ENCODE results near the gene BCL2L11. TPM values are rescaled to one million over a fixed set of nuclear protein-coding genes. Genes with fewer than 3 reads are reported as not detected.

Gene BCL2L11
- total RNA-seq, 2 donors from 2014 or later = 4.1 to 10.4 TPM

- no peak for DNase-seq (ENCODE audit: low spot score)
These were observed 64.1 kb downstream of the BCL2L11 start for GRCh38 chr2:111184725-111185310.

GRCh38 chr2:111185361-111186022 is 64.8 kb downstream of the BCL2L11 start:
- DNase-seq (ENCODE audit: low spot score) = no peak
- intact Hi-C loops (cut with DNase I) = no loop called here

More at GRCh38 chr2:111184725-111185310, 64.1 kb downstream of the BCL2L11 start:
- intact Hi-C loops (cut with DNase I) = no loop called here

GRCh38 chr2:111186121-111186715 is 65.5 kb downstream of the BCL2L11 start:
- intact Hi-C loops (cut with DNase I) = no loop called here
- no peak for DNase-seq (ENCODE audit: low spot score)

GRCh38 chr2:111186933-111187332 is 66.2 kb downstream of the BCL2L11 start:
- no peak for DNase-seq (ENCODE audit: low spot score)
- intact Hi-C loops (cut with DNase I) = no loop called here

DNA sequence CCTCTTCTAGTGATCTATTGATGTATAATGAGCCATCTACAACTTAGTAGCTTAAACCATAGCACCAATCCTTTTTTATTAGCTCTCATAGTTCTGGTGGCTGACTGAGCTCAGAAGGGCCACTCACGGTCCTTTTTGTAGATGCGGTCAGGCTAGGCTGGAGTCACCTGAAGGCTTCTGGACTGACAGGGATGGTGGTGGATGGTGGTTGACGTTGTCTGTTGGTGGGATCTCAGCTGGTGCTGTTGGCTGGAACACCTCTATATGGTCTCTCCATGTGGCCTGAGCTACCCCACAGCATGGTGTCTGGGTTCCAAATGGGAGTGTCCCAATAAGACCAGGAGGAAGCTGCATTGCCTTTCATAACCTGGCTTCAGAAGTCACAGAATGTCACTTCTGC is 68.0 kb downstream of the BCL2L11 start:
- no peak for DNase-seq (ENCODE audit: low spot score)
- intact Hi-C loops (cut with DNase I) = no loop called here

GRCh38 chr2:111189106-111189505 is 68.4 kb downstream of the BCL2L11 start:
- intact Hi-C loops (cut with DNase I) = no loop called here
- DNase-seq (ENCODE audit: low spot score) = no peak

GRCh38 chr2:111190816-111191540 is 70.3 kb downstream of the BCL2L11 start:
- intact Hi-C loops (cut with DNase I) = no loop called here
- no peak for DNase-seq (ENCODE audit: low spot score)

GRCh38 chr2:111191877-111192276 is 71.2 kb downstream of the BCL2L11 start:
- intact Hi-C loops (cut with DNase I) = no loop called here
- no peak for DNase-seq (ENCODE audit: low spot score)

- intact Hi-C loops (cut with DNase I) = no loop called here
- no peak for DNase-seq (ENCODE audit: low spot score)
These were observed 72.2 kb downstream of the BCL2L11 start for GRCh38 chr2:111192776-111193368.

- intact Hi-C loops (cut with DNase I) = loop anchor here in 1 of 2 donors (5.0 kb wide), 1 partner anchor 173 kb away; no protein-coding TSS in a partner anchor
- no peak for DNase-seq (ENCODE audit: low spot score)
These were observed 74.3 kb downstream of the BCL2L11 start for GRCh38 chr2:111194835-111195621.

DNA sequence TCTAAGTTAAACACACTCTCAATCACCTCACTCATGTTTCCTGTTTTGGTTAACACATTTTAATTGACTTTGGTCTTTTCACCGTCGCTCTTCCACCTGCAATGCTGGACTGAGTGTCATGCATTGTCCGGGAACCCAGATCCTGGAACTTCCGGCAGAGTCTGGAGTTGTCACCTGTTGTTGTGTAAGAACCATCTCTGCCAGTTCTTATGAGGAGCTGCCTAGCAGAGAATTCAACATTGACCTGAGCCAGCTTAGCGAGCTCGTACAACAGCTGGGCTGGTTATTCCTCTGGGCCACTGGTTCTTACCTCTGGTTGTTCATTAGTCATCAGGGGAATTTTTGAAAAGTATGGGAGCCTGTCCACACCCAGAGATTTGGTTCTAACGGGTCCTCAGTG is 75.7 kb downstream of the BCL2L11 start:
- DNase-seq (ENCODE audit: low spot score) = no peak
- intact Hi-C loops (cut with DNase I) = loop anchor here in 1 of 2 donors (5.0 kb wide), 1 partner anchor 174 kb away; no protein-coding TSS in a partner anchor

GRCh38 chr2:111198701-111199100 is 78.0 kb downstream of the BCL2L11 start:
- no peak for DNase-seq (ENCODE audit: low spot score)
- intact Hi-C loops (cut with DNase I) = loop anchor here in 1 of 2 donors (5.0 kb wide), 1 partner anchor 176 kb away; no protein-coding TSS in a partner anchor

GRCh38 chr2:111199840-111200239 is 79.1 kb downstream of the BCL2L11 start:
- no peak for DNase-seq (ENCODE audit: low spot score)
- intact Hi-C loops (cut with DNase I) = loop anchor here in 1 of 2 donors (5.0 kb wide), 1 partner anchor 178 kb away; no protein-coding TSS in a partner anchor

- intact Hi-C loops (cut with DNase I) = no loop called here
- no peak for DNase-seq (ENCODE audit: low spot score)
These were observed 79.7 kb downstream of the BCL2L11 start for GRCh38 chr2:111200333-111200881.

DNA sequence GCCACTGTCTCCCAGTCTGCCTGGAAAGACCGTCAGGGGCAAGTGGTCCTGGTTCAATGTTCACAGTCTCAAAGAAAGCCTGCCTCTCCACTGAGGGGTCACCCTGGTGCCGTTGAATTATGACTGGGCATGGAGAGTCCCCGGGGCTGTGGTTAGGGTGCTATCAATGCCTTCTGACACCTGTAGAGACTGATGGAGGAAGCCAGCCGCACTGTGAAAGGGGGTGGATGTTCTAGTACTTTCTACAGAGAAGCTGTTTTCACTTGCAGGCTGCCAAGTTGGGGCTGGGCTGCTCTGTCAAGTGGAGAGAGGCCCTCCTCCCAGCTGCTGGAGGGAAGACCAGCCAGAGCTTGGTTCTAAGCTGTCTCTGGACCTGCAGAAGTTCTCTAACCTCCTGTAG is 80.5 kb downstream of the BCL2L11 start:
- intact Hi-C loops (cut with DNase I) = no loop called here
- no peak for DNase-seq (ENCODE audit: low spot score)

- DNase-seq (ENCODE audit: low spot score) = no peak
- intact Hi-C loops (cut with DNase I) = no loop called here
These were observed 81.7 kb downstream of the BCL2L11 start for GRCh38 chr2:111202266-111203040.

- no peak for DNase-seq (ENCODE audit: low spot score)
- intact Hi-C loops (cut with DNase I) = no loop called here
These were observed 84.0 kb downstream of the BCL2L11 start for GRCh38 chr2:111204706-111205105.

DNA sequence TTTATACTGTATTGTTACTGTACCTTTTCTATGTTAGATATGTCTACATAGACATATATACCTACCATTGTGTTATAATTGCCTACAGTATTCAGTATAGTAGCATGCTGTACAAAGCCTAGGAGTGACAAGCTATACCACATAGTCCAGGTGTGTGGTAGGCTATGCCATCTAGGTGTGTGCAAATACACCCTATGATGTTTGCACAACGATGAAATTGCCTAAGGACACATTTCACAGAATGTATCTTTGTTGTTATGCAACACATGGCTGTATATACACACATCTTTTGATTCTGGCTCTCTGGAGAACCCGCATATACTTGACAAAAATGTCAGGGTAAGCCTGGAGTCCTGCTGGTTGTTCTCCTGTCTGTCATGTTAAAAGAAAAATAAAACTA is 85.1 kb downstream of the BCL2L11 start:
- intact Hi-C loops (cut with DNase I) = no loop called here
- no peak for DNase-seq (ENCODE audit: low spot score)
